K562 (cell line): Measurements from ENCODE around the gene TTLL3. TPM values are rescaled to one million over a fixed set of nuclear protein-coding genes. Genes with fewer than 3 reads are reported as not detected.

Experiments used
- AFF4 ChIP-seq: sonication (generic); formaldehyde crosslinking; IDR thresholded peaks from 2 replicates; pipeline ENCODE4 v1.8.0; 2023; ENCODE audit warnings: mild to moderate bottlenecking, missing genetic modification reagents
- CBFA2T3 ChIP-seq: fragments of 450-650 bp; IDR thresholded peaks from 2 replicates; pipeline ENCODE4 v1.6.1; 2017
- COPS2 ChIP-seq: fragments of 450-650 bp; conservative IDR thresholded peaks from 2 replicates; pipeline ENCODE4 v1.6.1; 2016; ENCODE audit warnings: mild to moderate bottlenecking, moderate library complexity
- DEAF1 ChIP-seq: fragments of 450-650 bp; formaldehyde crosslinking; IDR thresholded peaks from 2 replicates; pipeline ENCODE4 v1.4.0; 2020; ENCODE audit warnings: mild to moderate bottlenecking, moderate library complexity
- HCFC1 ChIP-seq: IDR thresholded peaks from 2 replicates; pipeline ENCODE4 v1.6.1; 2012; ENCODE audit warnings: low read depth, low read length, improper control_type of control experiment
- HIVEP1 ChIP-seq: fragments of 250-450 bp; sonication (Bioruptor Pico); IDR thresholded peaks from 2 replicates; pipeline ENCODE4 v1.4.0; 2020; ENCODE audit warnings: mild to moderate bottlenecking
- HSF4 ChIP-seq: fragments of 250-450 bp; sonication (Bioruptor Pico); IDR thresholded peaks from 2 replicates; pipeline ENCODE4 v2.1.2; 2022; ENCODE audit warnings: mild to moderate bottlenecking, moderate library complexity, borderline replicate concordance
- KDM2B ChIP-seq: fragments of 250-450 bp; sonication (Bioruptor Pico); IDR thresholded peaks from 2 replicates; pipeline ENCODE4 v1.8.0; 2021; ENCODE audit warnings: mild to moderate bottlenecking, moderate library complexity
- LCOR ChIP-seq: sonication (generic); formaldehyde crosslinking; IDR thresholded peaks from 2 replicates; pipeline ENCODE4 v1.8.0; 2022; ENCODE audit warnings: mild to moderate bottlenecking, missing genetic modification reagents
- MBD2 ChIP-seq: sonication (generic); IDR thresholded peaks from 2 replicates; pipeline ENCODE4 v1.6.1; 2016; ENCODE audit warnings: low read depth, borderline replicate concordance
- NCOR1 ChIP-seq: fragments of 450-650 bp; IDR thresholded peaks from 2 replicates; pipeline ENCODE4 v1.6.1; 2016; ENCODE audit warnings: mild to moderate bottlenecking, moderate library complexity
- NFXL1 ChIP-seq: fragments of 450-650 bp; formaldehyde crosslinking; IDR thresholded peaks from 2 replicates; pipeline ENCODE4 v1.4.0; 2021; ENCODE audit warnings: mild to moderate bottlenecking
- SMARCA4 ChIP-seq: fragments of 450-650 bp; IDR thresholded peaks from 2 replicates; pipeline ENCODE4 v1.6.1; 2016
- SNAPC5 ChIP-seq: fragments of 250-450 bp; sonication (Bioruptor Pico); IDR thresholded peaks from 2 replicates; pipeline ENCODE4 v1.8.0; 2021; ENCODE audit warnings: moderate library complexity, mild to moderate bottlenecking, inconsistent platforms
- STAT5A ChIP-seq: IDR thresholded peaks from 2 replicates; pipeline ENCODE4 v1.6.1; 2012; ENCODE audit warnings: low read length, inconsistent platforms, borderline replicate concordance
- ZEB2 ChIP-seq: fragments of 450-650 bp; IDR thresholded peaks from 2 replicates; pipeline ENCODE4 v1.6.1; 2016
- ZNF695 ChIP-seq: fragments of 450-650 bp; formaldehyde crosslinking; IDR thresholded peaks from 2 replicates; pipeline ENCODE4 v1.4.0; 2020; ENCODE audit warnings: mild to moderate bottlenecking, moderate library complexity
- polyA plus RNA-seq, 8 experiments: library from polyadenylated mRNA; depleted of rRNA in 4 of 8; stranded (reverse) in 5 of 8; unstranded in 3 of 8; fragments of >200 nt; fragmentation: Nextera tagmentation in 2 of 8; fragmentation: Illumina TruSeq in 1 of 8; extraction: Ambion mirVana in 2 of 8; extraction: Trizol in 1 of 8; gene quantifications; 2 replicates each; pipeline versions ENCODE4 v1.2.1 to v1.2.3, GENCODE V29; 2011 to 2014; ENCODE audit warnings: inconsistent platforms in 1 of 8, missing spikeins in 1 of 8
- total RNA-seq, 7 experiments: library from RNA; depleted of rRNA in 6 of 7; stranded (reverse); fragments of >200 nt in 6 of 7; fragmentation: Illumina TruSeq in 2 of 7; extraction: Trizol in 2 of 7; gene quantifications; 2 replicates each; pipeline versions ENCODE4 v1.2.1 to v1.2.3, GENCODE V29; 2011 to 2021; ENCODE audit warnings: low replicate concordance in 1 of 7
- TF ChIP-seq, protein P1 (sequence below): fragments of 250-450 bp; sonication (Bioruptor Pico); IDR thresholded peaks from 2 replicates; pipeline ENCODE4 v1.9.0; 2021; ENCODE audit warnings: mild to moderate bottlenecking, inconsistent platforms
- TF ChIP-seq, protein P2 (sequence below): IDR thresholded peaks from 3 replicates; pipeline ENCODE4 v1.6.1; 2011; ENCODE audit warnings: borderline replicate concordance, mild to moderate bottlenecking, moderate library complexity; ENCODE audit not compliant: insufficient read length; ENCODE audit errors: extremely low read depth

The TTLL3 gene
- total and polyA plus RNA-seq, 9 of the 15 experiments (the other 6 are each of a cell fraction or from before 2014, with no cell fraction given) = 8.9 to 106 (median 33.2) TPM

DNA sequence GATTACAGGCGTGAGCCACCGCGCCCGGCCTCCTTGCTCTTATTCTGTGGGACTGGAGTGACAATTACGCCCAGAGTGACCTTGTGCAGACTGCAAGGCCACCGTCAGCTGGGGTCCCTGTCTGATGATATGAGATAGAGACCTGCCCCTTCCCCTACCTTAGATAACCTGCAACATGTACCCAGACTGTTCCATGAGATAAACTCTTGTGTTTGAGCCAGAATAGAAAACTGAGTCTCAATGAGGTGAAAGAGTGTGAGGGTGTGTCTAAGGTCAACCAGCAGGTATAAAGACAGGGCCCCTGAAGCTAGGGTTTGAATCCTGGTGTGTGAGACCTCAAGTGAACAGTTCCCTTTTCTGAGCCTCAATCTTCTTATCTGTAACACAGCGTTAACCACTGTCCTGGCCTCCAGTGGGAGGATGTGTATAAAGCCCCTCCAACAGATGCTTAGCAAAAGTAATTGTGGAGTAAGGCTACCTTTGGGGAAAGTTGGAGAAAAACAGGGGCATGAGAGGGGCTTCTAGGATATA is 23.8 kb upstream of the TTLL3 start (continued):
- TF ChIP-seq CBFA2T3 (peak; percentile 96), ZNF695 (CRISPR knock-in tag) (no peak), COPS2 (no peak), STAT5A (0 out of 2 replicates have a peak, but pooled peaks have one; percentile 39), HSF4 (CRISPR knock-in tag) (no peak), LCOR (CRISPR knock-in tag) (peak; percentile 67; the same call in 1 of the 2 replicates), NFXL1 (CRISPR knock-in tag) (no peak), ZEB2 (peak; percentile 87), KDM2B (CRISPR knock-in tag) (no peak), MBD2 (0 out of 2 replicates have a peak, but pooled peaks have one; percentile 19), HIVEP1 (CRISPR knock-in tag) (no peak), SNAPC5 (no peak), SMARCA4 (peak; percentile 47), HCFC1 (no peak), DEAF1 (CRISPR knock-in tag) (no peak), AFF4 (CRISPR knock-in tag) (0 out of 2 replicates have a peak, but pooled peaks have one; percentile 61), NCOR1 (peak; percentile 91)
- TF ChIP-seq, protein P1, sequence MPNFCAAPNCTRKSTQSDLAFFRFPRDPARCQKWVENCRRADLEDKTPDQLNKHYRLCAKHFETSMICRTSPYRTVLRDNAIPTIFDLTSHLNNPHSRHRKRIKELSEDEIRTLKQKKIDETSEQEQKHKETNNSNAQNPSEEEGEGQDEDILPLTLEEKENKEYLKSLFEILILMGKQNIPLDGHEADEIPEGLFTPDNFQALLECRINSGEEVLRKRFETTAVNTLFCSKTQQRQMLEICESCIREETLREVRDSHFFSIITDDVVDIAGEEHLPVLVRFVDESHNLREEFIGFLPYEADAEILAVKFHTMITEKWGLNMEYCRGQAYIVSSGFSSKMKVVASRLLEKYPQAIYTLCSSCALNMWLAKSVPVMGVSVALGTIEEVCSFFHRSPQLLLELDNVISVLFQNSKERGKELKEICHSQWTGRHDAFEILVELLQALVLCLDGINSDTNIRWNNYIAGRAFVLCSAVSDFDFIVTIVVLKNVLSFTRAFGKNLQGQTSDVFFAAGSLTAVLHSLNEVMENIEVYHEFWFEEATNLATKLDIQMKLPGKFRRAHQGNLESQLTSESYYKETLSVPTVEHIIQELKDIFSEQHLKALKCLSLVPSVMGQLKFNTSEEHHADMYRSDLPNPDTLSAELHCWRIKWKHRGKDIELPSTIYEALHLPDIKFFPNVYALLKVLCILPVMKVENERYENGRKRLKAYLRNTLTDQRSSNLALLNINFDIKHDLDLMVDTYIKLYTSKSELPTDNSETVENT = peak; percentile 6; the same call in 1 of the 2 replicates
- TF ChIP-seq, protein P2, sequence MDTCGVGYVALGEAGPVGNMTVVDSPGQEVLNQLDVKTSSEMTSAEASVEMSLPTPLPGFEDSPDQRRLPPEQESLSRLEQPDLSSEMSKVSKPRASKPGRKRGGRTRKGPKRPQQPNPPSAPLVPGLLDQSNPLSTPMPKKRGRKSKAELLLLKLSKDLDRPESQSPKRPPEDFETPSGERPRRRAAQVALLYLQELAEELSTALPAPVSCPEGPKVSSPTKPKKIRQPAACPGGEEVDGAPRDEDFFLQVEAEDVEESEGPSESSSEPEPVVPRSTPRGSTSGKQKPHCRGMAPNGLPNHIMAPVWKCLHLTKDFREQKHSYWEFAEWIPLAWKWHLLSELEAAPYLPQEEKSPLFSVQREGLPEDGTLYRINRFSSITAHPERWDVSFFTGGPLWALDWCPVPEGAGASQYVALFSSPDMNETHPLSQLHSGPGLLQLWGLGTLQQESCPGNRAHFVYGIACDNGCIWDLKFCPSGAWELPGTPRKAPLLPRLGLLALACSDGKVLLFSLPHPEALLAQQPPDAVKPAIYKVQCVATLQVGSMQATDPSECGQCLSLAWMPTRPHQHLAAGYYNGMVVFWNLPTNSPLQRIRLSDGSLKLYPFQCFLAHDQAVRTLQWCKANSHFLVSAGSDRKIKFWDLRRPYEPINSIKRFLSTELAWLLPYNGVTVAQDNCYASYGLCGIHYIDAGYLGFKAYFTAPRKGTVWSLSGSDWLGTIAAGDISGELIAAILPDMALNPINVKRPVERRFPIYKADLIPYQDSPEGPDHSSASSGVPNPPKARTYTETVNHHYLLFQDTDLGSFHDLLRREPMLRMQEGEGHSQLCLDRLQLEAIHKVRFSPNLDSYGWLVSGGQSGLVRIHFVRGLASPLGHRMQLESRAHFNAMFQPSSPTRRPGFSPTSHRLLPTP = no peak
